GM12878 (cell line): ENCODE measurements around the gene ARIH2. TPM values are rescaled to one million over a fixed set of nuclear protein-coding genes. Genes with fewer than 3 reads are reported as not detected.

Experiments used
- ATAC-seq: fragments of 200-7000 bp; cut with Tn5 transposase; 3 replicates; pipeline ENCODE4 v1.9.1; 2020; ENCODE audit warnings: mild to moderate bottlenecking, moderate library complexity
- BruUV-seq: library from RNA; stranded (reverse); fragments of 400-500 nt; replicated peaks from 2 replicates; lab custom pipeline; 2021; lab: Mats Ljungman, UMichigan
- CTCF ChIA-PET: fragments of 300-600 bp; sonication (Branson Sonifier 250); formaldehyde crosslinking; extraction: SDS; loops from one replicate; lab custom pipeline; 2021; ENCODE audit warnings: inconsistent platforms; lab: Yijun Ruan, JAX
- POLR2A ChIA-PET: fragments of 350-600 bp; formaldehyde crosslinking; extraction: SDS; loops from one replicate; lab custom pipeline; 2021; ENCODE audit warnings: inconsistent platforms; lab: Charles Lee
- RAD21 ChIA-PET: fragments of 300-600 bp; sonication (Branson Sonifier 250); formaldehyde crosslinking; loops from one replicate; lab custom pipeline; 2023; ENCODE audit warnings: antibody characterized with exemption; ENCODE audit not compliant: unreplicated experiment; lab: Charles Lee
- SMC1A ChIA-PET: fragments of 300-600 bp; sonication (Branson Sonifier 250); formaldehyde crosslinking; loops from one replicate; lab custom pipeline; 2023; ENCODE audit not compliant: unreplicated experiment, uncharacterized antibody; lab: Charles Lee
- DNase-seq: peaks from one replicate; pipeline ENCODE4 v3.0.0-alpha.2; 2011; ENCODE audit warnings: low read depth, low spot score
- FAIRE-seq: peaks from 3 replicates; lab custom pipeline; 2011; peaks lifted over from hg19 to GRCh38; lab: Jason Lieb, UNC
- H2AFZ ChIP-seq: 2 replicates; pipeline ENCODE4 v1.6.0; 2011; ENCODE audit warnings: low read depth, low read length, control low read depth; ENCODE audit not compliant: control insufficient read depth
- H3K27ac ChIP-seq: 2 replicates; pipeline ENCODE4 v1.5.1; 2011; ENCODE audit warnings: control low read depth; ENCODE audit not compliant: control insufficient read depth, insufficient read depth
- H3K27me3 ChIP-seq, 2 experiments: replicated peaks in 1 of 2; 2 replicates each; pipeline versions ENCODE4 v1.6.0 to v1.6.1; 2011; ENCODE audit warnings: low read length in 1 of 2; ENCODE audit not compliant: control insufficient read depth in 2 of 2, insufficient read depth in 2 of 2
- H3K36me3 ChIP-seq, 2 experiments: 2 replicates each; pipeline ENCODE4 v1.5.1; 2011; ENCODE audit warnings: low read length in 1 of 2; ENCODE audit not compliant: control insufficient read depth in 2 of 2, insufficient read depth in 2 of 2
- H3K4me1 ChIP-seq: 2 replicates; pipeline ENCODE4 v1.6.1; 2011; ENCODE audit warnings: mild to moderate bottlenecking, low read length, moderate library complexity, mixed read lengths; ENCODE audit not compliant: control insufficient read depth, insufficient read depth
- H3K4me2 ChIP-seq: 2 replicates; pipeline ENCODE4 v1.6.0; 2011; ENCODE audit warnings: control low read depth; ENCODE audit not compliant: control insufficient read depth, insufficient read depth
- H3K4me3 ChIP-seq: fragments of 200-600 bp; sonication (generic); 2 replicates; pipeline ENCODE4 v1.5.1; 2016
- H3K79me2 ChIP-seq: 2 replicates; pipeline ENCODE4 v1.6.0; 2011; ENCODE audit warnings: low read length; ENCODE audit not compliant: control insufficient read depth, insufficient read depth
- H3K9ac ChIP-seq: 2 replicates; pipeline ENCODE4 v1.8.0; 2011; ENCODE audit warnings: low read length, control low read depth, mixed read lengths; ENCODE audit not compliant: control insufficient read depth, insufficient read depth
- H3K9me3 ChIP-seq: replicated peaks from 3 replicates; pipeline ENCODE4 v1.5.1; 2011; ENCODE audit warnings: mild to moderate bottlenecking, low read length; ENCODE audit not compliant: control insufficient read depth, insufficient read depth
- H4K20me1 ChIP-seq: 2 replicates; pipeline ENCODE4 v1.6.0; 2011; ENCODE audit not compliant: control insufficient read depth, insufficient read depth
- BACH1 ChIP-seq: fragments of 450-650 bp; IDR thresholded peaks from 2 replicates; pipeline ENCODE4 v1.6.1; 2017; ENCODE audit warnings: mild to moderate bottlenecking, borderline replicate concordance
- POLR2AphosphoS2 ChIP-seq: IDR thresholded peaks from 2 replicates; pipeline ENCODE4 v1.6.1; 2011; ENCODE audit warnings: low read depth, mild to moderate bottlenecking, low read length, improper control_type of control experiment, moderate library complexity
- STAT1 ChIP-seq: fragments of 450-650 bp; conservative IDR thresholded peaks from 2 replicates; pipeline ENCODE4 v1.6.1; 2014; ENCODE audit warnings: antibody characterized with exemption, mild to moderate bottlenecking
- WGBS: methylation state at CpG from one replicate; pipeline ENCODE4 v1.1.6; 2016; ENCODE audit warnings: low lambda C conversion rate; ENCODE audit not compliant: insufficient replicate concordance, insufficient coverage; ENCODE audit errors: missing lambda C conversion rate; 5-methylcytosine and 5-hydroxymethylcytosine counted together
- in situ Hi-C: fragments of 300-500 bp; cut with MboI; formaldehyde crosslinking; loops from 9 replicates; pipeline ENCODE4 v1.14.3; 2018; ENCODE audit warnings: mixed read lengths
- intact Hi-C: fragments of 100-400 bp; cut with micrococcal nuclease; formaldehyde crosslinking; loops from one replicate; pipeline ENCODE4 v1.14.2; 2022; ENCODE audit not compliant: unreplicated experiment
- polyA plus RNA-seq, 11 experiments: library from polyadenylated mRNA; depleted of rRNA in 4 of 11; unstranded in 6 of 11; stranded (reverse) in 5 of 11; fragments of >200 nt; fragmentation: Nextera tagmentation in 4 of 11; fragmentation: Illumina TruSeq in 1 of 11; extraction: Ambion mirVana in 4 of 11; extraction: Trizol in 1 of 11; gene quantifications; 1 replicate in 1 of 11; 2 replicates in 10 of 11; pipeline versions ENCODE4 v1.2.1 to v1.2.3, GENCODE V29; 2011 to 2016; ENCODE audit warnings: inconsistent platforms in 2 of 11, missing spikeins in 2 of 11, low read depth in 1 of 11
- total RNA-seq, 4 experiments: library from RNA; depleted of rRNA in 3 of 4; stranded (reverse); fragments of >200 nt in 3 of 4; fragmentation: Illumina TruSeq in 1 of 4; extraction: Trizol in 1 of 4; gene quantifications; 2 replicates each; pipeline versions ENCODE4 v1.2.1 to v1.2.3, GENCODE V29; 2013 to 2021

ARIH2 gene
- total and polyA plus RNA-seq, 10 of the 15 experiments (the other 5 are each of a cell fraction or from before 2014, with no cell fraction given): 18.7 to 74.7 (median 63.7) TPM

GRCh38 chr3:49026536-49026935, 107.9 kb downstream of the ARIH2 start:
- no peak overlapping the region for H2AFZ ChIP-seq
- H3K79me2 ChIP-seq: peaks cover 48% of the 10 kb centered on the region
- POLR2A ChIA-PET: interaction anchor here (1.4 to 1.9 kb wide), 2 partner anchors 19 to 35 kb away, joined by 5 to 6 read pairs; partner anchors contain the start of gene WDR6
- FAIRE-seq: no peak
- SMC1A ChIA-PET: interaction anchor here (6.1 kb wide), 1 partner anchor 38 kb away, joined by 31 read pairs; the partner anchor contains the start of gene P4HTM
- H3K4me2 ChIP-seq: peak overlapping the region; percentile 11; the same call in 1 of the 2 replicates
- ATAC-seq: no peak
- H3K9me3 ChIP-seq: no peaks in the 10 kb centered on the region
- no TSS peak for BruUV-seq
- no peaks in the 10 kb centered on the region for H3K27me3 ChIP-seq
- WGBS: 98% methylated on average over 3 of the region's 3 CpGs
- no peak overlapping the region for H3K9ac ChIP-seq
- intact Hi-C loops: loop anchor here (10.0 kb wide), 2 partner anchors 318 to 648 kb away; partner anchors contain the start of genes APEH and USP4
- H3K36me3 ChIP-seq: peaks cover 25 to 29% of the 10 kb centered on the region in 2 experiments
- no peaks in the 10 kb centered on the region for H4K20me1 ChIP-seq
- RAD21 ChIA-PET: no interaction called here
- CTCF ChIA-PET: no interaction called here
- H3K27ac ChIP-seq: no peak overlapping the region
- TF ChIP-seq POLR2AphosphoS2: peak; percentile 18
- no peak for TF ChIP-seq BACH1
- H3K4me1 ChIP-seq: peaks cover 16% of the 10 kb centered on the region
- in situ Hi-C loops: no loop called here
- H3K4me3 ChIP-seq: no peak overlapping the region
- DNase-seq: no peak

GRCh38 chr3:49027634-49028033, 109.0 kb downstream of the ARIH2 start:
- Histone ChIP-seq H2AFZ (no peak overlapping the region), H3K27ac (no peak overlapping the region), H3K79me2 (peaks cover 40% of the 10 kb centered on the region), H3K9me3 (no peaks in the 10 kb centered on the region), H3K4me1 (peaks cover 16% of the 10 kb centered on the region), H3K27me3 (no peaks in the 10 kb centered on the region), H3K4me3 (0 out of 2 replicates have a peak overlapping the region, but pooled peaks have one; percentile 79), H4K20me1 (no peaks in the 10 kb centered on the region), H3K36me3 (peaks cover 31 to 38% of the 10 kb centered on the region in 2 experiments), H3K9ac (peak overlapping the region; percentile 13; the same call in 1 of the 2 replicates), H3K4me2 (peak overlapping the region; percentile 65)
- SMC1A ChIA-PET: interaction anchor here (1.1 kb wide), 1 partner anchor 39 kb away, joined by 3 read pairs; no protein-coding TSS in a partner anchor
- no TSS peak for BruUV-seq
- CTCF ChIA-PET: interaction anchor here (2.3 kb wide), 1 partner anchor 38 kb away, joined by 45 read pairs; the partner anchor contains the start of gene P4HTM
- no peak for FAIRE-seq
- intact Hi-C loops: loop anchor here (2.0 to 10.0 kb wide), 3 partner anchors 67 to 647 kb away; partner anchors contain the start of genes APEH, QRICH1 and USP4
- no peak for DNase-seq
- POLR2A ChIA-PET: interaction anchor here (2.2 to 2.3 kb wide), 2 partner anchors 8 to 21 kb away, joined by 8 to 22 read pairs; partner anchors contain the start of genes DALRD3 and WDR6
- ATAC-seq: no peak
- TF ChIP-seq POLR2AphosphoS2: 0 out of 2 replicates have a peak, but pooled peaks have one; percentile 37
- no peak for TF ChIP-seq STAT1
- in situ Hi-C loops: no loop called here
- RAD21 ChIA-PET: interaction anchor here (2.2 to 2.3 kb wide), 2 partner anchors 20 to 39 kb away, joined by 15 to 32 read pairs; partner anchors contain the start of genes P4HTM and WDR6
- WGBS: 87% methylated on average over 9 of the region's 9 CpGs
